ENCODE results near the gene SPATS2L.
A peak's percentile ranks its signal among the peaks of the same experiment; 100 is the strongest.

Gene SPATS2L

GRCh38 chr2:200448455-200448854, 142.0 kb downstream of the SPATS2L start:
- DNase-seq, result no peak

GRCh38 chr2:200449149-200449548, 142.7 kb downstream of the SPATS2L start:
- DNase-seq, result no peak

GRCh38 chr2:200450288-200450687, 143.8 kb downstream of the SPATS2L start:
- DNase-seq, result no peak

- DNase-seq, result no peak
Observed at GRCh38 chr2:200451511-200451910, 145.0 kb downstream of the SPATS2L start.

GRCh38 chr2:200452377-200452776, 145.9 kb downstream of the SPATS2L start:
- DNase-seq, result no peak

GRCh38 chr2:200453142-200453852, 146.8 kb downstream of the SPATS2L start:
- DNase-seq, result no peak

GRCh38 chr2:200453853-200454534, 147.5 kb downstream of the SPATS2L start:
- no peak for DNase-seq

GRCh38 chr2:200454927-200455801, 148.7 kb downstream of the SPATS2L start:
- no peak for DNase-seq

GRCh38 chr2:200455958-200456421, 149.5 kb downstream of the SPATS2L start:
- peak; percentile 34 for DNase-seq

GRCh38 chr2:200456567-200456966, 150.1 kb downstream of the SPATS2L start:
- DNase-seq, result no peak

- DNase-seq, result no peak
Observed at GRCh38 chr2:200459101-200459500, 152.6 kb downstream of the SPATS2L start.

GRCh38 chr2:200461846-200462710, 155.6 kb downstream of the SPATS2L start:
- no peak for DNase-seq

- DNase-seq, result no peak
Observed at GRCh38 chr2:200463452-200463851, 157.0 kb downstream of the SPATS2L start.

- DNase-seq, result no peak
Observed at GRCh38 chr2:200466425-200467418, 160.2 kb downstream of the SPATS2L start.

GRCh38 chr2:200467806-200468681, 161.6 kb downstream of the SPATS2L start:
- no peak for DNase-seq

- no peak for DNase-seq
Observed at GRCh38 chr2:200469708-200470211, 163.3 kb downstream of the SPATS2L start.

- peak; percentile 14 for DNase-seq
Observed at GRCh38 chr2:200470230-200470629, 163.7 kb downstream of the SPATS2L start.

GRCh38 chr2:200471324-200471848, 164.9 kb downstream of the SPATS2L start:
- peak; percentile 69 for DNase-seq

GRCh38 chr2:200471928-200472645, 165.6 kb downstream of the SPATS2L start:
- DNase-seq, result no peak
